GM23338 (cell line): Measurements from ENCODE around the gene FGD4. TPM values are rescaled to one million over a fixed set of nuclear protein-coding genes. Genes with fewer than 3 reads are reported as not detected.

Experiments used
- ATAC-seq: fragments of 200-7000 bp; cut with Tn5 transposase; 3 replicates; pipeline ENCODE4 v1.9.1; 2020
- DNase-seq: peaks from one replicate; pipeline ENCODE4 v3.0.0-alpha.2; 2015; ENCODE audit warnings: low spot score
- H2AFZ ChIP-seq: fragments of 200-600 bp; sonication (generic); 2 replicates; pipeline ENCODE4 v1.8.0; 2016; ENCODE audit warnings: antibody characterized with exemption, mild to moderate bottlenecking, moderate library complexity
- H3F3A ChIP-seq: fragments of 200-600 bp; sonication (generic); replicated peaks from 2 replicates; pipeline ENCODE4 v1.8.0; 2017; ENCODE audit warnings: antibody characterized with exemption, mixed run types, low read depth
- H3K27ac ChIP-seq: fragments of 200-600 bp; sonication (generic); 2 replicates; pipeline ENCODE4 v1.6.1; 2016; ENCODE audit warnings: low read depth
- H3K27me3 ChIP-seq: fragments of 200-600 bp; sonication (generic); 2 replicates; pipeline ENCODE4 v1.8.0; 2016; ENCODE audit warnings: mild to moderate bottlenecking, mixed run types, moderate library complexity; ENCODE audit not compliant: insufficient read depth
- H3K36me3 ChIP-seq: fragments of 200-600 bp; sonication (generic); 2 replicates; pipeline ENCODE4 v1.8.0; 2016; ENCODE audit warnings: mild to moderate bottlenecking; ENCODE audit not compliant: insufficient read depth
- H3K4me1 ChIP-seq: fragments of 200-600 bp; sonication (generic); 2 replicates; pipeline ENCODE4 v1.8.0; 2016; ENCODE audit warnings: mild to moderate bottlenecking, moderate library complexity; ENCODE audit not compliant: insufficient read depth
- H3K4me2 ChIP-seq: fragments of 200-600 bp; sonication (generic); 2 replicates; pipeline ENCODE4 v1.7.1; 2017; ENCODE audit warnings: mixed run types
- H3K4me3 ChIP-seq: fragments of 200-600 bp; sonication (generic); 2 replicates; pipeline ENCODE4 v1.6.1; 2016; ENCODE audit warnings: mixed run types
- H3K79me2 ChIP-seq: fragments of 200-600 bp; sonication (generic); replicated peaks from 2 replicates; pipeline ENCODE4 v1.8.0; 2017; ENCODE audit warnings: mild to moderate bottlenecking; ENCODE audit not compliant: insufficient read depth
- H3K9me2 ChIP-seq: fragments of 200-600 bp; sonication (generic); 2 replicates; pipeline ENCODE4 v1.8.0; 2017; ENCODE audit not compliant: insufficient read depth
- H4K20me1 ChIP-seq: fragments of 200-600 bp; sonication (generic); replicated peaks from 2 replicates; pipeline ENCODE4 v1.8.0; 2017; ENCODE audit warnings: mild to moderate bottlenecking; ENCODE audit not compliant: insufficient read depth
- H3K27ac Mint-ChIP-seq: 2 replicates; pipeline ENCODE4 v1.8.0; 2020; ENCODE audit warnings: inconsistent platforms, mild to moderate bottlenecking, moderate library complexity, mixed read lengths
- H3K27me3 Mint-ChIP-seq: 3 replicates; pipeline ENCODE4 v1.8.0; 2022; ENCODE audit warnings: low read depth, mild to moderate bottlenecking, moderate library complexity, mixed read lengths, inconsistent platforms; ENCODE audit not compliant: insufficient read depth, poor library complexity
- H3K36me3 Mint-ChIP-seq: 3 replicates; pipeline ENCODE4 v1.8.0; 2021; ENCODE audit warnings: low read depth, mild to moderate bottlenecking, inconsistent platforms, moderate library complexity, mixed read lengths
- H3K4me1 Mint-ChIP-seq: 3 replicates; pipeline ENCODE4 v1.8.0; 2020; ENCODE audit warnings: mild to moderate bottlenecking, inconsistent platforms, mixed read lengths
- H3K4me3 Mint-ChIP-seq: 3 replicates; pipeline ENCODE4 v1.8.0; 2021; ENCODE audit warnings: moderate library complexity, mild to moderate bottlenecking, inconsistent platforms, mixed read lengths
- H3K9me3 Mint-ChIP-seq: 3 replicates; pipeline ENCODE4 v1.8.0; 2020; ENCODE audit warnings: moderate library complexity, mild to moderate bottlenecking, inconsistent platforms, mixed read lengths
- CREB1 ChIP-seq: fragments of 250-450 bp; sonication (Bioruptor Pico); IDR thresholded peaks from 2 replicates; pipeline ENCODE4 v1.5.0; 2020; ENCODE audit warnings: low read depth, mild to moderate bottlenecking, moderate library complexity
- NANOG ChIP-seq: IDR thresholded peaks from 2 replicates; pipeline ENCODE4 v1.6.1; 2016; ENCODE audit warnings: antibody characterized with exemption, borderline replicate concordance
- POLR2AphosphoS5 ChIP-seq: IDR thresholded peaks from 2 replicates; pipeline ENCODE4 v1.6.1; 2016; ENCODE audit warnings: antibody characterized with exemption, low read depth
- REST ChIP-seq: IDR thresholded peaks from one replicate; pipeline ENCODE4 v1.6.1; 2018; ENCODE audit warnings: antibody characterized with exemption; ENCODE audit not compliant: unreplicated experiment
- STAT1 ChIP-seq: IDR thresholded peaks from one replicate; pipeline ENCODE4 v1.6.1; 2016; ENCODE audit warnings: antibody characterized with exemption; ENCODE audit not compliant: unreplicated experiment
- ZNF114 ChIP-seq: fragments of 250-450 bp; sonication (Bioruptor Pico); IDR thresholded peaks from 2 replicates; pipeline ENCODE4 v1.5.0; 2020; ENCODE audit warnings: mild to moderate bottlenecking, moderate library complexity
- ZNF331 ChIP-seq: fragments of 250-450 bp; sonication (Bioruptor Pico); IDR thresholded peaks from 2 replicates; pipeline ENCODE4 v1.5.0; 2020; ENCODE audit warnings: low read depth, mild to moderate bottlenecking, moderate library complexity
- ZNF462 ChIP-seq: fragments of 250-450 bp; sonication (Bioruptor Pico); IDR thresholded peaks from 2 replicates; pipeline ENCODE4 v1.5.0; 2020; ENCODE audit warnings: mild to moderate bottlenecking, moderate library complexity
- polyA plus RNA-seq: library from polyadenylated mRNA; unstranded; fragments of >200 nt; fragmentation: Nextera tagmentation; extraction: Ambion mirVana; gene quantifications from 2 replicates; pipeline ENCODE4 v1.2.1, GENCODE V29; 2016
- total RNA-seq: library from RNA; depleted of rRNA; stranded (reverse); fragments of >200 nt; shearing (Covaris generic); gene quantifications from 2 replicates; pipeline ENCODE4 v1.2.3, GENCODE V29; 2014

The FGD4 gene
- total and polyA plus RNA-seq, 2 experiments from 2014 or later = 24.3 to 54.3 TPM

- Mint-ChIP-seq H3K4me3 (no peak overlapping the region), H3K4me1 (peaks cover 33% of the 10 kb centered on the region), H3K27me3 (no peaks in the 10 kb centered on the region), H3K9me3 (no peaks in the 10 kb centered on the region), H3K36me3 (no peaks in the 10 kb centered on the region), H3K27ac (no peak overlapping the region)
- H3K36me3 ChIP-seq = no peaks in the 10 kb centered on the region
- ATAC-seq (no peak), DNase-seq (no peak)
- no peaks in the 10 kb centered on the region for H3F3A ChIP-seq
- TF ChIP-seq ZNF462 (CRISPR knock-in tag) (no peak), CREB1 (CRISPR knock-in tag) (no peak), REST (no peak), POLR2AphosphoS5 (no peak), NANOG (no peak), STAT1 (no peak), ZNF331 (CRISPR knock-in tag) (no peak), ZNF114 (CRISPR knock-in tag) (no peak)
- no peaks in the 10 kb centered on the region for H3K27me3 ChIP-seq
- H3K4me2 ChIP-seq = no peak overlapping the region
- H3K4me1 ChIP-seq = peaks cover 31% of the 10 kb centered on the region
- H3K27ac ChIP-seq = peak overlapping the region; percentile 33; the same call in 1 of the 2 replicates
- peaks cover 13% of the 10 kb centered on the region for H4K20me1 ChIP-seq
- H3K9me2 ChIP-seq = no peaks in the 10 kb centered on the region
- H2AFZ ChIP-seq = no peak overlapping the region
- no peak overlapping the region for H3K4me3 ChIP-seq
- peaks cover 93% of the 10 kb centered on the region for H3K79me2 ChIP-seq
Measured at GRCh38 chr12:32499048-32499447, 99.7 kb downstream of the FGD4 start.
